ENCODE results near the gene SLC35C1. TPM values are rescaled to one million over a fixed set of nuclear protein-coding genes. Genes with fewer than 3 reads are reported as not detected.

Gene SLC35C1
- total RNA-seq, 2 donors from 2014 or later, result 14.1 to 20.6 TPM

- no peak overlapping the region for H3K27ac ChIP-seq
- DNase-seq (ENCODE audit: low spot score), result no peak
- no peak for TF ChIP-seq POLR2AphosphoS5 (IDR thresholded peaks at IDR 0.05)
- TF ChIP-seq POLR2A (IDR thresholded peaks at IDR 0.05), result no peak
- TF ChIP-seq CTCF (IDR thresholded peaks at IDR 0.05), result no peak
- intact Hi-C loops (cut with DNase I), result loop anchor here (10.0 kb wide), 3 partner anchors 118 to 398 kb away; no protein-coding TSS in a partner anchor
- H3K9me3 ChIP-seq, result no peaks in the 10 kb centered on the region
- no peaks in the 10 kb centered on the region for H3K4me1 ChIP-seq (replicated peaks)
- H3K27me3 ChIP-seq (replicated peaks; ENCODE audit: insufficient read depth), result no peaks in the 10 kb centered on the region
- H3K4me3 ChIP-seq, result no peak overlapping the region
- no peaks in the 10 kb centered on the region for H3K36me3 ChIP-seq
- WGBS, result 61% methylated on average over 11 of the region's 11 CpGs
Observed at GRCh38 chr11:45772986-45773785, 31.8 kb upstream of the SLC35C1 start.

GRCh38 chr11:45773786-45774655 is 30.9 kb upstream of the SLC35C1 start:
- Histone ChIP-seq H3K27ac (no peak overlapping the region), H3K4me3 (no peak overlapping the region), H3K27me3 (replicated peaks; ENCODE audit: insufficient read depth) (no peaks in the 10 kb centered on the region), H3K9me3 (no peaks in the 10 kb centered on the region), H3K4me1 (replicated peaks) (no peaks in the 10 kb centered on the region), H3K36me3 (no peaks in the 10 kb centered on the region)
- TF ChIP-seq POLR2A (IDR thresholded peaks at IDR 0.05), result no peak
- no peak for TF ChIP-seq POLR2AphosphoS5 (IDR thresholded peaks at IDR 0.05)
- no peak for TF ChIP-seq CTCF (IDR thresholded peaks at IDR 0.05)
- WGBS, result 84% methylated on average over 11 of the region's 12 CpGs
- no peak for DNase-seq (ENCODE audit: low spot score)
- intact Hi-C loops (cut with DNase I), result loop anchor here (10.0 kb wide), 3 partner anchors 119 to 399 kb away; no protein-coding TSS in a partner anchor

GRCh38 chr11:45774786-45775185 is 30.2 kb upstream of the SLC35C1 start:
- no peak overlapping the region for H3K27ac ChIP-seq
- no peaks in the 10 kb centered on the region for H3K36me3 ChIP-seq
- no peak for DNase-seq (ENCODE audit: low spot score)
- 89% methylated on average over 4 of the region's 4 CpGs for WGBS
- no peaks in the 10 kb centered on the region for H3K4me1 ChIP-seq (replicated peaks)
- H3K9me3 ChIP-seq, result no peaks in the 10 kb centered on the region
- intact Hi-C loops (cut with DNase I), result loop anchor here (10.0 kb wide), 3 partner anchors 120 to 400 kb away; no protein-coding TSS in a partner anchor
- no peak overlapping the region for H3K4me3 ChIP-seq
- TF ChIP-seq POLR2AphosphoS5 (IDR thresholded peaks at IDR 0.05) (no peak), CTCF (IDR thresholded peaks at IDR 0.05) (no peak), POLR2A (IDR thresholded peaks at IDR 0.05) (no peak)
- H3K27me3 ChIP-seq (replicated peaks; ENCODE audit: insufficient read depth), result no peaks in the 10 kb centered on the region

- intact Hi-C loops (cut with DNase I), result loop anchor here (10.0 kb wide), 3 partner anchors 123 to 403 kb away; no protein-coding TSS in a partner anchor
- TF ChIP-seq POLR2A (IDR thresholded peaks at IDR 0.05) (no peak), POLR2AphosphoS5 (IDR thresholded peaks at IDR 0.05) (no peak), CTCF (IDR thresholded peaks at IDR 0.05) (no peak)
Observed at GRCh38 chr11:45777127-45777969, 27.6 kb upstream of the SLC35C1 start.

More at GRCh38 chr11:45777127-45777969, 27.6 kb upstream of the SLC35C1 start:
- Histone ChIP-seq H3K27ac (no peak overlapping the region), H3K4me1 (replicated peaks) (no peaks in the 10 kb centered on the region), H3K9me3 (no peaks in the 10 kb centered on the region), H3K4me3 (no peak overlapping the region), H3K36me3 (no peaks in the 10 kb centered on the region), H3K27me3 (replicated peaks; ENCODE audit: insufficient read depth) (no peaks in the 10 kb centered on the region)
- 72% methylated on average over 9 of the region's 9 CpGs for WGBS
- no peak for DNase-seq (ENCODE audit: low spot score)
